PC-9 (cell line): ENCODE data around the gene CHI3L1. TPM values are rescaled to one million over a fixed set of nuclear protein-coding genes. Genes with fewer than 3 reads are reported as not detected.
A peak's percentile ranks its signal among the peaks of the same experiment; 100 is the strongest.

ENCODE experiments used
- BruUV-seq: library from RNA; stranded (reverse); fragments of 400-500 nt; replicated peaks from 2 replicates; lab custom pipeline; 2021; lab: Mats Ljungman, UMichigan
- CTCF ChIA-PET: fragments of 300-600 bp; sonication (Branson Sonifier 250); formaldehyde crosslinking; loops from one replicate; lab custom pipeline; 2022; ENCODE audit warnings: antibody characterized with exemption; lab: Charles Lee
- POLR2A ChIA-PET: fragments of 300-600 bp; sonication (Branson Sonifier 250); formaldehyde crosslinking; loops from one replicate; lab custom pipeline; 2022; ENCODE audit warnings: antibody characterized with exemption; ENCODE audit not compliant: unreplicated experiment; lab: Charles Lee
- DNase-seq, 2 experiments: peaks; one replicate each; pipeline versions ENCODE4 v3.0.0 to v3.0.0-alpha.2; 2015 to 2022; ENCODE audit warnings: mixed read lengths in 1 of 2
- H2AFZ ChIP-seq: fragments of 200-600 bp; sonication (generic); 2 replicates; pipeline ENCODE4 v1.8.1; 2017; ENCODE audit warnings: antibody characterized with exemption
- H3F3A ChIP-seq: fragments of 200-600 bp; sonication (generic); 2 replicates; pipeline ENCODE4 v1.8.1; 2017; ENCODE audit warnings: antibody characterized with exemption, mild to moderate bottlenecking, low read depth; ENCODE audit not compliant: insufficient read depth
- H3K27ac ChIP-seq: fragments of 200-600 bp; sonication (generic); 2 replicates; pipeline ENCODE4 v1.6.1; 2016; ENCODE audit warnings: mixed run types
- H3K27me3 ChIP-seq: fragments of 200-600 bp; sonication (generic); 2 replicates; pipeline ENCODE4 v1.6.1; 2016; ENCODE audit warnings: low read depth, mixed run types; ENCODE audit not compliant: insufficient read depth
- H3K36me3 ChIP-seq: fragments of 200-600 bp; sonication (generic); 2 replicates; pipeline ENCODE4 v1.6.1; 2016; ENCODE audit warnings: low read depth, mixed run types
- H3K4me1 ChIP-seq: fragments of 200-600 bp; sonication (generic); replicated peaks from 2 replicates; pipeline ENCODE4 v1.6.1; 2016; ENCODE audit warnings: mixed run types; ENCODE audit not compliant: insufficient read depth
- H3K4me2 ChIP-seq: fragments of 200-600 bp; sonication (generic); 2 replicates; pipeline ENCODE4 v1.6.1; 2017; ENCODE audit warnings: mixed run types
- H3K4me3 ChIP-seq: fragments of 200-600 bp; sonication (generic); 2 replicates; pipeline ENCODE4 v1.6.1; 2016; ENCODE audit warnings: mixed run types
- H3K79me2 ChIP-seq: fragments of 200-600 bp; sonication (generic); 2 replicates; pipeline ENCODE4 v1.6.1; 2017; ENCODE audit warnings: low read depth, mixed run types
- H3K9me2 ChIP-seq: fragments of 200-600 bp; sonication (generic); 2 replicates; pipeline ENCODE4 v1.8.1; 2017; ENCODE audit warnings: mild to moderate bottlenecking; ENCODE audit not compliant: insufficient read depth
- H3K9me3 ChIP-seq: fragments of 200-600 bp; sonication (generic); 2 replicates; pipeline ENCODE4 v1.8.1; 2016; ENCODE audit warnings: low read depth; ENCODE audit not compliant: insufficient read depth
- H4K20me1 ChIP-seq: fragments of 200-600 bp; sonication (generic); 2 replicates; pipeline ENCODE4 v1.8.1; 2017; ENCODE audit not compliant: insufficient read depth
- CTCF ChIP-seq: fragments of 200-600 bp; sonication (generic); conservative IDR thresholded peaks from 2 replicates; pipeline ENCODE4 v1.6.1; 2017; ENCODE audit warnings: mixed run types, antibody characterized with exemption, mild to moderate bottlenecking, moderate library complexity
- EZH2 ChIP-seq: fragments of 200-600 bp; sonication (generic); IDR thresholded peaks from 2 replicates; pipeline ENCODE4 v1.8.0; 2017; ENCODE audit warnings: antibody characterized with exemption, low read depth
- intact Hi-C: fragments of 100-400 bp; cut with micrococcal nuclease; formaldehyde crosslinking; loops from one replicate; pipeline ENCODE4 v1.10.0; 2022; ENCODE audit not compliant: unreplicated experiment
- total RNA-seq: library from RNA; stranded (reverse); gene quantifications from 2 replicates; pipeline ENCODE4 v1.2.3, GENCODE V29; 2021

CHI3L1 gene
- total RNA-seq, 1 experiment from 2014 or later: not detected

- DNase-seq: no peak
- CTCF ChIA-PET: no interaction called here
These were observed 8.9 kb downstream of the CHI3L1 start for GRCh38 chr1:203177470-203178039.

DNA sequence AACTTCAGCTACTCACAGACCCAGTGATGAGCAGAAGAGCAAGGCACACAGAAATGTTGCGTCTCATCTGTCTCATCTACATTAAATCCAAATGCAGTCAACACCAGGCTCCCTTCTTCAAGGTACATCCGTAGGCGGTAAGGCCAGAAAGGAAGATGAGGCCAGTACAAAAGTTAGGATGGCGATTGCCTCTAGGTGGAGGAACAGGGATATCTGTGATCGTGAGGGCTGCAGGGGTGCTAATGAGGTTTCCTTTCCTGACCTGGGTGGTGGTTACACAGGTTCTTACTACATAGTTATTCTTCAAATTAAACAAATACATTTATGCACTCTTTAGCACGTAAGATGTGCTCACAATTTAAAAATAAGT is 9.5 kb downstream of the CHI3L1 start:
- intact Hi-C loops: no loop called here
- H3K9me3 ChIP-seq: no peaks in the 10 kb centered on the region
- CTCF ChIA-PET: no interaction called here
- TF ChIP-seq CTCF (no peak), EZH2 (no peak)
- H3K36me3 ChIP-seq: no peaks in the 10 kb centered on the region
- BruUV-seq: no TSS peak
- H3K27me3 ChIP-seq: no peaks in the 10 kb centered on the region
- H3F3A ChIP-seq: peaks cover 10% of the 10 kb centered on the region; the same call in 1 of the 2 replicates
- H2AFZ ChIP-seq: no peak overlapping the region
- peak overlapping the region; percentile 17 for H3K4me2 ChIP-seq
- no peak overlapping the region for H3K4me3 ChIP-seq
- no peak for DNase-seq
- H3K4me1 ChIP-seq: peaks cover 42% of the 10 kb centered on the region
- H4K20me1 ChIP-seq: no peaks in the 10 kb centered on the region
- no peaks in the 10 kb centered on the region for H3K79me2 ChIP-seq
- no peak overlapping the region for H3K27ac ChIP-seq
- no peaks in the 10 kb centered on the region for H3K9me2 ChIP-seq
- POLR2A ChIA-PET: no interaction called here

More at GRCh38 chr1:203177470-203178039, 8.9 kb downstream of the CHI3L1 start:
- no TSS peak for BruUV-seq
- Histone ChIP-seq H3K27me3 (no peaks in the 10 kb centered on the region), H2AFZ (no peak overlapping the region), H3K4me2 (peak overlapping the region; percentile 17), H3F3A (peaks cover 10% of the 10 kb centered on the region; the same call in 1 of the 2 replicates), H3K36me3 (no peaks in the 10 kb centered on the region), H3K9me2 (no peaks in the 10 kb centered on the region), H3K79me2 (no peaks in the 10 kb centered on the region), H3K4me1 (peaks cover 40% of the 10 kb centered on the region), H3K27ac (0 out of 2 replicates have a peak overlapping the region, but pooled peaks have one; percentile 31), H3K4me3 (no peak overlapping the region), H3K9me3 (no peaks in the 10 kb centered on the region), H4K20me1 (no peaks in the 10 kb centered on the region)
- intact Hi-C loops: no loop called here
- TF ChIP-seq CTCF: no peak
- POLR2A ChIA-PET: no interaction called here

- ChIA-PET CTCF (no interaction called here), POLR2A (no interaction called here)
- H3K4me3 ChIP-seq: no peak overlapping the region
- peaks cover 10% of the 10 kb centered on the region; the same call in 1 of the 2 replicates for H3F3A ChIP-seq
- H3K9me2 ChIP-seq: no peaks in the 10 kb centered on the region
- TF ChIP-seq EZH2 (no peak), CTCF (no peak)
- BruUV-seq: no TSS peak
- H3K4me2 ChIP-seq: peak overlapping the region; percentile 17
- no peaks in the 10 kb centered on the region for H3K9me3 ChIP-seq
- H2AFZ ChIP-seq: no peak overlapping the region
- no peak overlapping the region for H3K27ac ChIP-seq
- H3K4me1 ChIP-seq: peaks cover 42% of the 10 kb centered on the region
- no peaks in the 10 kb centered on the region for H4K20me1 ChIP-seq
- no peaks in the 10 kb centered on the region for H3K27me3 ChIP-seq
- DNase-seq: no peak
- no peaks in the 10 kb centered on the region for H3K79me2 ChIP-seq
- no peaks in the 10 kb centered on the region for H3K36me3 ChIP-seq
- intact Hi-C loops: no loop called here
These were observed 10.1 kb downstream of the CHI3L1 start for GRCh38 chr1:203176273-203177035.
